Coronary artery (tissue), 2 donors: ENCODE measurements around the gene RNU6-1.

Experiments used
- DNase-seq: peaks from one replicate; pipeline ENCODE4 v3.0.0-alpha.2; 2017; ENCODE audit warnings: low spot score
- H3K27ac ChIP-seq, 2 donors: fragments of 200-600 bp; sonication (generic); one replicate each; pipeline ENCODE4 v1.5.1; 2016 to 2019
- H3K4me3 ChIP-seq: fragments of 200-600 bp; sonication (generic); 2 replicates; pipeline ENCODE4 v1.5.1; 2016; ENCODE audit warnings: mild to moderate bottlenecking, moderate library complexity
- TF ChIP-seq, protein P1 (sequence below): fragments of 200-600 bp; sonication (generic); IDR thresholded peaks from one replicate; pipeline ENCODE4 v1.5.1; 2019; ENCODE audit warnings: antibody characterized with exemption

RNU6-1 gene

DNA sequence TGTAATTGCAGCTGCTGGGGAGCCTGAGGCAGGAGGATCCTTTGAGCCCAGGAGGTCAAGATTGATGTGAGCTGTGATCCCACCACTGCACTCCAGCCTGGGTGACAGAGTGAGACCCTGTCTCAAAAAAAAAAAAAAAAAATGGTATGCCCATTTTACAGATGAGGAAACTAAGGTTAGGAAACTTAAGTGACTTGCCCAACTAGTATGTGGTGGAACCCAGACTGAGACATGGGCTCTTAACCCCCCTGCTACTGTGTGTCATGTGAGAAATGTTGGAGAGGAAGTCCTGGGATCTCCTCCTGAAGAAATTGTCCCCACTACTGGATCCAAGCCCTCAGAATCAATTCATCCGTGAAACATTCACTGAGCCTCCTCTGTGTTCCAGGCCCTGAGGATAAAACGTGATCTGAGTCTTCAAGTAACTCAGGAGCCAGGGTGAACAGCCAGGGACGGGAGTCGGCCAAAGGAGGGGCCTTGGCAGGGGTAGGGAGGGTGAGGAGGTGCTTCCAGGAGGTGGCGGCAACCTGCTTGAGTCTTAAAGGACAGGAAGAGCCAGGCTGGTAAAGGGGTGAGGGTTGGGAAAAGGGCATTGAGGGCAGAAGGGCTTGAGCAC, 19.6 kb upstream of the RNU6-1 start:
- TF ChIP-seq, protein P1, sequence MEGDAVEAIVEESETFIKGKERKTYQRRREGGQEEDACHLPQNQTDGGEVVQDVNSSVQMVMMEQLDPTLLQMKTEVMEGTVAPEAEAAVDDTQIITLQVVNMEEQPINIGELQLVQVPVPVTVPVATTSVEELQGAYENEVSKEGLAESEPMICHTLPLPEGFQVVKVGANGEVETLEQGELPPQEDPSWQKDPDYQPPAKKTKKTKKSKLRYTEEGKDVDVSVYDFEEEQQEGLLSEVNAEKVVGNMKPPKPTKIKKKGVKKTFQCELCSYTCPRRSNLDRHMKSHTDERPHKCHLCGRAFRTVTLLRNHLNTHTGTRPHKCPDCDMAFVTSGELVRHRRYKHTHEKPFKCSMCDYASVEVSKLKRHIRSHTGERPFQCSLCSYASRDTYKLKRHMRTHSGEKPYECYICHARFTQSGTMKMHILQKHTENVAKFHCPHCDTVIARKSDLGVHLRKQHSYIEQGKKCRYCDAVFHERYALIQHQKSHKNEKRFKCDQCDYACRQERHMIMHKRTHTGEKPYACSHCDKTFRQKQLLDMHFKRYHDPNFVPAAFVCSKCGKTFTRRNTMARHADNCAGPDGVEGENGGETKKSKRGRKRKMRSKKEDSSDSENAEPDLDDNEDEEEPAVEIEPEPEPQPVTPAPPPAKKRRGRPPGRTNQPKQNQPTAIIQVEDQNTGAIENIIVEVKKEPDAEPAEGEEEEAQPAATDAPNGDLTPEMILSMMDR, result no peak
- no peak overlapping the region for H3K27ac ChIP-seq
- DNase-seq, result no peak
- no peak overlapping the region for H3K4me3 ChIP-seq

DNA sequence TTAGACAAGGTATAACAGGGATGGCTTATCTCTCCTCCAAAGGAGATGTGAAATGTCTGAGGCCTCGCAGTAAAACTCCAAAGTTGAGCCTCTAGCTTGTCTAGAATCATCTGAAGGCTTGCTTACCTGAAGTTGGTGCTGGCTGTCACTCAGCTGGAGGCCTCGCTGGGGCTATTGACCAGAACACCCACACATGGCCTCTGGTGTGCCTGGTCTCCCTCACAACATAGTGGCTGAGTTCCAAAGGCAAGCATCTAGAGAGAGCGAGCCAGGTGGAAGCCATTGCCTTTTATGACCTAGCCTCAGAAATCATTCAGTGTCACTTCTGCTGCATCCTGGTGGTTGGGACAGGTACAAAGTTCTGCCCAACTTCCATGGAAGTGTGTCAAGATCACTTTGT, 17.4 kb upstream of the RNU6-1 start:
- TF ChIP-seq, protein P1, result no peak
- no peak for DNase-seq
- H3K27ac ChIP-seq, result no peak overlapping the region
- H3K4me3 ChIP-seq, result no peak overlapping the region

DNA sequence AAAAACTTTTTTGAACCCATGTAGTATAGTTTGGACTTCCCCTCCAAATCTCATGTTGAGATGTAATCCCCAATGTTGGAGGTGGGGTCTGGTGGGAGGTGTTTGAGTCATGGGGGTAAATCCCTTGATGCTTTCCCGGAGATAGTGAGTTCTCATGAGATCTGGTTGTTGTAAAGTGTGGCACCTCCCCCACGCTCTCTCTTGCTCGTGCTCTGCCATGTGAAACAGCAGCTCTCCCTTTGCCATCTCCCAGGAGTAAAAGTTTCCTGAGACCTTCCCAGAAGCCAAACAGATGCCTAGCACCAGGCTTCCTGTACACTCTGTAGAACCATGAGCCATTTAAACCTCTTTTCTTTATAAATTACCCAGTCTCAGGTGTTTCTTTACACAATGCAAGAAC, 16.0 kb upstream of the RNU6-1 start:
- TF ChIP-seq, protein P1, result no peak
- H3K4me3 ChIP-seq, result no peak overlapping the region
- H3K27ac ChIP-seq, result no peak overlapping the region
- DNase-seq, result no peak

DNA sequence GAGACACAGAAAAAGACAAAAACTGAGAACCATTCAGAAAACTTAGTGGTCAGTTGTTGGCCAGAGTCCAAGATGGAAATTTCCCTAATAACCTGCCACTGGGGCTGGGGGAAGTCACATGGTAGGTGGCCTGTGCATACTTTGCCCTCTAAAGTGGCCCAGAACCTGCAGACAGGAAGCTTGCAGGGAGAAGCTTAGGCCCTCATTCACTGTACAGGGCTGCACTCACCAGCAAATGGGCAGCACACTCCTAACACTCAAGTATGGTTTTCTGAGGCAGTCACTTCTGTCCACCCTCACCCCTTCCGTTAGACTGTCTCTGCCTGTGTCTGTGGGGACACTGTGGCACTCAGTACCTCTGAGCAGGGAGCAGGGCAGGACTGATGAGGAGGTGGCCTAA, 14.5 kb upstream of the RNU6-1 start:
- Histone ChIP-seq H3K4me3 (no peak overlapping the region), H3K27ac (no peak overlapping the region)
- DNase-seq, result no peak
- TF ChIP-seq, protein P1, result no peak

DNA sequence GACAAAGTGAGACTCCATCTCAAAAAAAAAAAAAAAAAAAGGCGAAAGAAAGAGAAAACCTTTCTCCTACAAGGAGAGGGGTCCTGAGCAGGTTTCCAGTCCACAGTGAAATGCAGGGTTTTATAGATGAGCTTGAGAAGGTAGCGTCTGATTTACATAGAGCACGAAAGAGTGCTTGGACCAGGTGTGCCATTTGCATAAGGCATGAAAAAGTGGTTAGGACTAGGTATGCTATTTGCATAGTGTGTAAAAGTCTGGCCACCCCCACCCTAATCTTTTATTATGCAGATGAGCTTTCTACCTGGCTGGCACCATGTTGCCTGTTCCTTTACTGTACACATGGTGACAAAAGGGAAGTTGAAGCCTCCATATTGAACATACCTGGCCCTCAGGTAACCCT, 13.6 kb upstream of the RNU6-1 start:
- no peak overlapping the region for H3K4me3 ChIP-seq
- no peak overlapping the region for H3K27ac ChIP-seq
- TF ChIP-seq, protein P1, result no peak
- no peak for DNase-seq

DNA sequence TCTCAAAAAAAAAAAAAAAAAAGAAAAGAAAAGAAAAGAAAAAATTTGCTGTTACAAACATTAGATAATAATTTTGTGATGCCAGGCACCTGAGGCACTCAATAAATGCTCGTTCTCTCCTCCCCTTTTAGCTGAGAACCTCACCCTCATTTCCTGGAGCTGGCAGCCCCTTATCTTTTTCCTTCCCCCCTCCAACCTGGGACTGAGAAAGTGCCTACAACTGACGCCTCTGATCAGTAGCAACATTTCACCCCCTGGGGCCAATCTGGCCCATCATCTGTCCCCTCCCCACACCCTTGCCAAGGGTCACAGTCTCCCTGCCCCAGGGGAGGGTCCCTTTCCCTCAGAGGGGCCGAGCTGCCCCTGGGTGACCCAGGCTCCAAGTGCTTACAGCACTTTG, 12.6 kb upstream of the RNU6-1 start:
- TF ChIP-seq, protein P1, result no peak
- no peak for DNase-seq
- no peak overlapping the region for H3K27ac ChIP-seq

DNA sequence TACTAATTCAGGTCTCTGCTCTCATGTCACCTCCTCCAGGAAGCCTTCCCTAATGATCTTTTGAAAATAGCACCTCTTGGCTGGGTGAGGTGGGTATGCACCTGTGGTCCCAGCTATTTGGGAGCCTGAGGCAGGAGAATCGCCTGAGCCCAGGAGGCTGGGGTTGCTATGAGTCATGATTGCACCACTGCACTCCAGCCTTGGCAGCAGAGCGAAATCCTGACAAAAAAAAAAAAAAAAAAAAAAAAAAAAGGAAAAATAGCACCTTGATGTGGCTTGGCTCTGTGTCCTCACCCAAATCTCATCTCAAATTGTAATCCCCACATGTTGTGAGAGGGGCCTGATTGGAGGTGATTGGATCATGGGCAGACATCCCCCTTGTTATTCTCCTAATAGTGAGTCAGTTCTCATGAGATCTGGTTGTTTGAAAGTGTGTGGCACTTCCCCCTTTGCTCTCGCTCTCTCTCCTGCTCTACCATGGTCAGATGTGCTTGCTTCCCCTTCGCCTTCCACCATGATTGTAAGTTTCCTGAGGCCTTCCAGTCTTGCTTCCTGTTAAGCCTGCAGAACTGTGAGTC, 11.2 kb upstream of the RNU6-1 start:
- no peak for DNase-seq
- no peak overlapping the region for H3K27ac ChIP-seq
- H3K4me3 ChIP-seq, result no peak overlapping the region
- TF ChIP-seq, protein P1, result no peak

More for the DNA sequence above, 12.6 kb upstream of the RNU6-1 start:
- no peak overlapping the region for H3K4me3 ChIP-seq
